Measurements from ENCODE around the gene NDUFB10. TPM values are rescaled to one million over a fixed set of nuclear protein-coding genes. Genes with fewer than 3 reads are reported as not detected.

Gene NDUFB10
- total and polyA plus RNA-seq, 2 donors = 103 to 129 TPM

GRCh38 chr16:1920727-1921171 lies 38.6 kb upstream of the NDUFB10 start:
- 13% methylated on average over 15 of the region's 15 CpGs for WGBS
- Histone ChIP-seq H3K9me3 (ENCODE audit: control insufficient read depth in 2 of 2, insufficient read depth in 1 of 2, low read length in 1 of 2) (peaks cover 0 to 8% of the 10 kb centered on the region in 2 donors), H3K4me1 (ENCODE audit: control insufficient read depth in 2 of 2, insufficient read depth in 2 of 2, low read length in 2 of 2) (peaks cover 0 to 5% of the 10 kb centered on the region in 2 donors), H3K27me3 (ENCODE audit: control insufficient read depth in 2 of 2, insufficient read depth in 1 of 2, low read length in 1 of 2) (peaks cover 73 to 95% of the 10 kb centered on the region in 2 donors), H3K36me3 (ENCODE audit: control insufficient read depth in 2 of 2, insufficient read depth in 2 of 2, low read length in 1 of 2) (no peaks in the 10 kb centered on the region), H3K27ac (ENCODE audit: low read depth in 1 of 2, low read length in 1 of 2) (no peak overlapping the region), H3K4me3 (ENCODE audit: low read length in 2 of 2) (no peak overlapping the region)
- no peak for DNase-seq (ENCODE audit: low read depth in 6 of 9, low spot score in 9 of 9)

- peaks cover 57 to 86% of the 10 kb centered on the region in 2 donors for H3K27me3 ChIP-seq (ENCODE audit: control insufficient read depth in 2 of 2, insufficient read depth in 1 of 2, low read length in 1 of 2)
- peaks cover 0 to 8% of the 10 kb centered on the region in 2 donors for H3K9me3 ChIP-seq (ENCODE audit: control insufficient read depth in 2 of 2, insufficient read depth in 1 of 2, low read length in 1 of 2)
- WGBS = 83% methylated on average over 8 of the region's 8 CpGs
- peaks cover 0 to 5% of the 10 kb centered on the region in 2 donors for H3K4me1 ChIP-seq (ENCODE audit: control insufficient read depth in 2 of 2, insufficient read depth in 2 of 2, low read length in 2 of 2)
- no peak for DNase-seq (ENCODE audit: low read depth in 6 of 9, low spot score in 9 of 9)
- no peak overlapping the region for H3K4me3 ChIP-seq (ENCODE audit: low read length in 2 of 2)
- no peaks in the 10 kb centered on the region for H3K36me3 ChIP-seq (ENCODE audit: control insufficient read depth in 2 of 2, insufficient read depth in 2 of 2, low read length in 1 of 2)
- no peak overlapping the region for H3K27ac ChIP-seq (ENCODE audit: low read depth in 1 of 2, low read length in 1 of 2)
These were observed 37.0 kb upstream of the NDUFB10 start for GRCh38 chr16:1922357-1922756.

DNA sequence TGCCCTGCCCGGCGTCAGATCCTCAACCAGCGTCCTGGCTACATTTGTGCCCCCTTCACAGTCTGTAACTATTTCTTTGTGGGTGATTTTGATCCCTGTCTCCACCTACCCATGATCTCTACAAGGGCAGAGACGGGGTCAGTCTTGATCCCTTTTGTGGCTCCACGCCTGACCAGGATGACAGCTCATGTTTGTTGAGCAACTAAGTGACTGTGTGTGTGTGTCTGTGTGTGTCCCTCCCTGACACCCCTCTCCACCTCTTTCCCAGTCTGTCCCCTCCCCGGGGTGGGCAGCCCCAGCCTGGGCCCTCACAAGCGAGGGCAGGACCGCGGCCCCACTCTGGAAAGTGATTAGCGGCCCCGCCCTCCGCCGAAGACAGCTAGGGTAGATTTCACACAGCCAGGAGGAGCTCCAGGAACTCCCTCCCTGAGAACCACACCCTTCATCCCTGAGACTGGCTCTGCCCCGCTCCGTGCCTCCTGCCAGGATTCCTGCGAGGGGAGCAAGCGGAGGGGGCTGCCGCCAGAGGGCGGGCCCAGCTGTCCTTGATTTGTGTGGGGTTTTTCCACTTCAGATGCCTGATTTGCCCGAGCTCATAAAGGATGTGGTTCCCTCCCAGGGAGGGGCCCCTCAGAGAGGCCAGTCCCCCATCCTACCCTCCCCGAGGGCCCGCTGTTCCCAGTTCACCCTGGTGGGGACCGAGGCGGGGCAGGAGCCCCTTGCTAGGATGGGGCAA lies 35.9 kb upstream of the NDUFB10 start:
- peaks cover 47 to 81% of the 10 kb centered on the region in 2 donors for H3K27me3 ChIP-seq (ENCODE audit: control insufficient read depth in 2 of 2, insufficient read depth in 1 of 2, low read length in 1 of 2)
- H3K4me1 ChIP-seq (ENCODE audit: control insufficient read depth in 2 of 2, insufficient read depth in 2 of 2, low read length in 2 of 2) = peaks cover 0 to 5% of the 10 kb centered on the region in 2 donors
- DNase-seq (ENCODE audit: low read depth in 6 of 9, low spot score in 9 of 9) = peak in 2 of 9 donors; percentile 20 to 30
- no peaks in the 10 kb centered on the region for H3K36me3 ChIP-seq (ENCODE audit: control insufficient read depth in 2 of 2, insufficient read depth in 2 of 2, low read length in 1 of 2)
- 16% methylated on average over 24 of the region's 24 CpGs for WGBS
- peaks cover 0 to 8% of the 10 kb centered on the region in 2 donors for H3K9me3 ChIP-seq (ENCODE audit: control insufficient read depth in 2 of 2, insufficient read depth in 1 of 2, low read length in 1 of 2)
- no peak overlapping the region for H3K4me3 ChIP-seq (ENCODE audit: low read length in 2 of 2)
- no peak overlapping the region for H3K27ac ChIP-seq (ENCODE audit: low read depth in 1 of 2, low read length in 1 of 2)

DNA sequence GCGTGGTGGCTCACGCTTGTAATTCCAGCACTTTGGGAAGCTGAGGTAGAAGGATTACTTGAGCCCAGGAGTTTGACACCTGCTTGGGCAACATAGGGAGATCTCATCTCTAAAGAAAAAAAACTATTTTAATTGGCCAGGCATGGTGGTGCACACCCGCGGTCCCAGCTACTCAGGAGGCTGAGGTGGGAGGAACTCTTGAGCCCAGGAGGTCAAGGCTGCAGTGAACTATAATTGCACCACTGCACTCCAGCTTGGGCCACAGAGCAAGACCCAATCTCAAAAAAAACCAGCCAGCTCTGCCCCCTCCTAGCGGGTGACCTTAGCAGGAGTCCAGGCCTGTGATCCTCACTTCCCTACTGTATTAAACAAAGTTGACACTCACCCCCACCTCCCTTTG lies 35.2 kb upstream of the NDUFB10 start:
- WGBS = 86% methylated on average over 5 of the region's 5 CpGs
- H3K4me3 ChIP-seq (ENCODE audit: low read length in 2 of 2) = no peak overlapping the region
- no peaks in the 10 kb centered on the region for H3K36me3 ChIP-seq (ENCODE audit: control insufficient read depth in 2 of 2, insufficient read depth in 2 of 2, low read length in 1 of 2)
- H3K27me3 ChIP-seq (ENCODE audit: control insufficient read depth in 2 of 2, insufficient read depth in 1 of 2, low read length in 1 of 2) = peaks cover 41 to 75% of the 10 kb centered on the region in 2 donors
- peaks cover 0 to 8% of the 10 kb centered on the region in 2 donors for H3K9me3 ChIP-seq (ENCODE audit: control insufficient read depth in 2 of 2, insufficient read depth in 1 of 2, low read length in 1 of 2)
- DNase-seq (ENCODE audit: low read depth in 6 of 9, low spot score in 9 of 9) = no peak
- no peak overlapping the region for H3K27ac ChIP-seq (ENCODE audit: low read depth in 1 of 2, low read length in 1 of 2)
- peaks cover 0 to 5% of the 10 kb centered on the region in 2 donors for H3K4me1 ChIP-seq (ENCODE audit: control insufficient read depth in 2 of 2, insufficient read depth in 2 of 2, low read length in 2 of 2)

DNA sequence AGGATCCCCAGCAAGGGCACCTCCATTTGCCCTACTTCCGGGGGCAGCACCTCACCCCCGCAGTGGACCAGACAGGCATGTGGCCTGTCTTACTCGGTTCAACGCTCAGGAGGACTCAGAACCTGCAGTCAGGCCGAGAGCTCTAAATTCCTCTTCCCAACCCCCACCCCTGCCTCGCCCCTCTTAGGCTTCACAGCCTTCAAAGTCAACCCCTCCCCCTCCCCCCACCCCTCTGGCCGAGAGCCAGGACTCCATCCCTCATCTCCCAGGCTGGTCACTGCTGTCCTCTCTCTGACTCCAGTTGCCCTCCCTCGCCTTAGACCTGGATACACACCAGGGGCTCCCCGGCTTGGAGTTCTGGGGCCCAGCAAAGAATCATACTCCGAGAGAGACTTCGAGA lies 33.1 kb upstream of the NDUFB10 start:
- H3K4me1 ChIP-seq (ENCODE audit: control insufficient read depth in 2 of 2, insufficient read depth in 2 of 2, low read length in 2 of 2) = peaks cover 2 to 9% of the 10 kb centered on the region in 2 donors
- peaks cover 0 to 5% of the 10 kb centered on the region in 2 donors for H3K9me3 ChIP-seq (ENCODE audit: control insufficient read depth in 2 of 2, insufficient read depth in 1 of 2, low read length in 1 of 2)
- H3K27ac ChIP-seq (ENCODE audit: low read depth in 1 of 2, low read length in 1 of 2) = no peak overlapping the region
- no peak overlapping the region for H3K4me3 ChIP-seq (ENCODE audit: low read length in 2 of 2)
- 78% methylated on average over 11 of the region's 11 CpGs for WGBS
- no peak for DNase-seq (ENCODE audit: low read depth in 6 of 9, low spot score in 9 of 9)
- H3K36me3 ChIP-seq (ENCODE audit: control insufficient read depth in 2 of 2, insufficient read depth in 2 of 2, low read length in 1 of 2) = no peaks in the 10 kb centered on the region
- peaks cover 25 to 59% of the 10 kb centered on the region in 2 donors for H3K27me3 ChIP-seq (ENCODE audit: control insufficient read depth in 2 of 2, insufficient read depth in 1 of 2, low read length in 1 of 2)

- peaks cover 2 to 4% of the 10 kb centered on the region in 2 donors for H3K4me1 ChIP-seq (ENCODE audit: control insufficient read depth in 2 of 2, insufficient read depth in 2 of 2, low read length in 2 of 2)
- no peak for DNase-seq (ENCODE audit: low read depth in 6 of 9, low spot score in 9 of 9)
- WGBS = 34% methylated on average over 11 of the region's 11 CpGs
These were observed 30.2 kb upstream of the NDUFB10 start for GRCh38 chr16:1929105-1929504.

GRCh38 chr16:1929578-1930337 lies 29.6 kb upstream of the NDUFB10 start:
- Histone ChIP-seq H3K4me3 (ENCODE audit: low read length in 2 of 2) (peak overlapping the region; percentile 42 to 69), H3K27me3 (ENCODE audit: control insufficient read depth in 2 of 2, insufficient read depth in 1 of 2, low read length in 1 of 2) (peaks cover 2 to 39% of the 10 kb centered on the region in 2 donors), H3K9me3 (ENCODE audit: control insufficient read depth in 2 of 2, insufficient read depth in 1 of 2, low read length in 1 of 2) (no peaks in the 10 kb centered on the region), H3K4me1 (ENCODE audit: control insufficient read depth in 2 of 2, insufficient read depth in 2 of 2, low read length in 2 of 2) (peaks cover 2 to 4% of the 10 kb centered on the region in 2 donors), H3K27ac (ENCODE audit: low read depth in 1 of 2, low read length in 1 of 2) (peak overlapping the region in 1 of 2 donors; percentile 42), H3K36me3 (ENCODE audit: control insufficient read depth in 2 of 2, insufficient read depth in 2 of 2, low read length in 1 of 2) (no peaks in the 10 kb centered on the region)
- WGBS = 11% methylated on average over 70 of the region's 70 CpGs
- peak; percentile 38 to 90 (median 81) for DNase-seq (ENCODE audit: low read depth in 6 of 9, low spot score in 9 of 9)

More at GRCh38 chr16:1929105-1929504, 30.2 kb upstream of the NDUFB10 start:
- Histone ChIP-seq H3K4me3 (ENCODE audit: low read length in 2 of 2) (peak overlapping the region; percentile 42 to 69), H3K36me3 (ENCODE audit: control insufficient read depth in 2 of 2, insufficient read depth in 2 of 2, low read length in 1 of 2) (no peaks in the 10 kb centered on the region), H3K27ac (ENCODE audit: low read depth in 1 of 2, low read length in 1 of 2) (no peak overlapping the region), H3K27me3 (ENCODE audit: control insufficient read depth in 2 of 2, insufficient read depth in 1 of 2, low read length in 1 of 2) (peaks cover 3 to 45% of the 10 kb centered on the region in 2 donors), H3K9me3 (ENCODE audit: control insufficient read depth in 2 of 2, insufficient read depth in 1 of 2, low read length in 1 of 2) (no peaks in the 10 kb centered on the region)

DNA sequence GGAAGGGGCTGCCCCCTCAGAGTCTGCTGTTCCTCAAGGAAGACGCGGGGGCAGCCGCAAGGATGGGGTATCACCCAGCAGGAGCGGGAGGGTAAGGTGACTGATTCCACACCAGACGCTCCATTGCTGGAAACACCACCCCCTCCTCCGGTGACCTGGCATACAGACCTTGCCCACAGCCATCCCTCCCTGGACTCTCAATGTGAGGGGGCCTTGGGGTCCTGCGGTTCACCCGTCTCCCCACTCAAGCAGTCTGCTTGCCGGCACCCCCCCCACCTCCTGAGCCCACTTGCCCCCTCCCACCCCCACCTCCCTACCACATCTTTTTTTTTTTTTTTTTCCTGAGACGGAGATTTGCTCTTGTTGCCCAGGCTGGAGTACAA lies 29.0 kb upstream of the NDUFB10 start:
- H3K27me3 ChIP-seq (ENCODE audit: control insufficient read depth in 2 of 2, insufficient read depth in 1 of 2, low read length in 1 of 2) = peaks cover 2 to 34% of the 10 kb centered on the region in 2 donors

More for the DNA sequence above, 29.0 kb upstream of the NDUFB10 start:
- Histone ChIP-seq H3K4me1 (ENCODE audit: control insufficient read depth in 2 of 2, insufficient read depth in 2 of 2, low read length in 2 of 2) (peaks cover 2 to 4% of the 10 kb centered on the region in 2 donors), H3K36me3 (ENCODE audit: control insufficient read depth in 2 of 2, insufficient read depth in 2 of 2, low read length in 1 of 2) (no peaks in the 10 kb centered on the region), H3K27ac (ENCODE audit: low read depth in 1 of 2, low read length in 1 of 2) (no peak overlapping the region), H3K4me3 (ENCODE audit: low read length in 2 of 2) (no peak overlapping the region), H3K9me3 (ENCODE audit: control insufficient read depth in 2 of 2, insufficient read depth in 1 of 2, low read length in 1 of 2) (no peaks in the 10 kb centered on the region)
- no peak for DNase-seq (ENCODE audit: low read depth in 6 of 9, low spot score in 9 of 9)
- 95% methylated on average over 10 of the region's 10 CpGs for WGBS
